Lower lobe of right lung (tissue), 2 donors: ENCODE results near the gene TMEM205. TPM values are rescaled to one million over a fixed set of nuclear protein-coding genes. Genes with fewer than 3 reads are reported as not detected.
"Not testable (repeated sequence)": the region's sequence is repeated elsewhere in the genome, so short reads cannot be mapped to it uniquely, and the experiment has no call there.

Experiments used
- ATAC-seq, 2 donors: fragments of 200-7000 bp; cut with Tn5 transposase; one replicate each; pipeline ENCODE4 v1.9.1; 2020 to 2022; ENCODE audit warnings: mild to moderate bottlenecking in 2 of 2, moderate library complexity in 2 of 2
- DNase-seq: peaks from one replicate; pipeline ENCODE4 v3.0.0-alpha.2; 2020
- H3K27ac ChIP-seq: fragments of 200-600 bp; one replicate; pipeline ENCODE4 v1.8.0; 2022
- H3K27me3 ChIP-seq: fragments of 200-600 bp; one replicate; pipeline ENCODE4 v1.8.0; 2022; ENCODE audit warnings: low read depth
- H3K36me3 ChIP-seq: fragments of 200-600 bp; one replicate; pipeline ENCODE4 v1.8.0; 2022; ENCODE audit warnings: mild to moderate bottlenecking
- H3K4me1 ChIP-seq: fragments of 200-600 bp; one replicate; pipeline ENCODE4 v1.8.0; 2022
- H3K4me3 ChIP-seq: fragments of 200-600 bp; one replicate; pipeline ENCODE4 v1.8.0; 2022; ENCODE audit warnings: mild to moderate bottlenecking
- H3K9me3 ChIP-seq: fragments of 200-600 bp; one replicate; pipeline ENCODE4 v1.8.0; 2022
- intact Hi-C: fragments of 100-400 bp; cut with DNase I; formaldehyde crosslinking; loops from one replicate; pipeline ENCODE4 v1.11.0; 2022
- total RNA-seq: library from RNA; stranded (reverse); fragmentation: NEBNext Ultra II Directional; extraction: Animal tissue kit (Norgen Biotek cat#: 25700); gene quantifications from one replicate; pipeline ENCODE4 v1.2.1, GENCODE V29; 2021
- TF ChIP-seq, protein P1 (sequence below): fragments of 200-600 bp; IDR thresholded peaks from one replicate; pipeline ENCODE4 v1.8.0; 2022; ENCODE audit warnings: antibody characterized with exemption, mild to moderate bottlenecking
- donor health status: DM: no; HTN: yes; CAD: no; lungs with severe emphysema.

Gene TMEM205
- total RNA-seq, 1 donor from 2014 or later = 65.7 TPM

DNA sequence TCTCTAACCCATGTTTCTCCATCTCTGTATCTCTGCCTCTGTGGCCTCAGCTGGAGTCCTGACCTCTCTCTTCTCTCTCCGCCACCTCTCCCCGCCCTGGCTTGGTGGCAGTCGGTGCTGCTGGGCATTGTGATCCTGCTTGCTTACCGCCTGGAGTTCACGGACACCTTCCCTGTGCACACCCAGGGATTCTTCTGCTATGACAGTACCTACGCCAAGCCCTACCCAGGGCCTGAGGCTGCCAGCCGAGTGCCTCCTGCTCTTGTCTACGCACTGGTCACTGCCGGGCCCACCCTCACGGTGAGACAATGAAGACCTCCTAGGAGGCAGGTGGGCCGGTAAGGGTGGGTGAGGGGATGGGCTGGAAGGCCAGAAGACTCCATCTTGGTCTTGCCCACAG, 13.4 kb upstream of the TMEM205 start:
- TF ChIP-seq, protein P1, sequence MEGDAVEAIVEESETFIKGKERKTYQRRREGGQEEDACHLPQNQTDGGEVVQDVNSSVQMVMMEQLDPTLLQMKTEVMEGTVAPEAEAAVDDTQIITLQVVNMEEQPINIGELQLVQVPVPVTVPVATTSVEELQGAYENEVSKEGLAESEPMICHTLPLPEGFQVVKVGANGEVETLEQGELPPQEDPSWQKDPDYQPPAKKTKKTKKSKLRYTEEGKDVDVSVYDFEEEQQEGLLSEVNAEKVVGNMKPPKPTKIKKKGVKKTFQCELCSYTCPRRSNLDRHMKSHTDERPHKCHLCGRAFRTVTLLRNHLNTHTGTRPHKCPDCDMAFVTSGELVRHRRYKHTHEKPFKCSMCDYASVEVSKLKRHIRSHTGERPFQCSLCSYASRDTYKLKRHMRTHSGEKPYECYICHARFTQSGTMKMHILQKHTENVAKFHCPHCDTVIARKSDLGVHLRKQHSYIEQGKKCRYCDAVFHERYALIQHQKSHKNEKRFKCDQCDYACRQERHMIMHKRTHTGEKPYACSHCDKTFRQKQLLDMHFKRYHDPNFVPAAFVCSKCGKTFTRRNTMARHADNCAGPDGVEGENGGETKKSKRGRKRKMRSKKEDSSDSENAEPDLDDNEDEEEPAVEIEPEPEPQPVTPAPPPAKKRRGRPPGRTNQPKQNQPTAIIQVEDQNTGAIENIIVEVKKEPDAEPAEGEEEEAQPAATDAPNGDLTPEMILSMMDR = no peak
- Histone ChIP-seq H3K27ac (no peak overlapping the region), H3K36me3 (peaks cover 32% of the 10 kb centered on the region), H3K9me3 (no peaks in the 10 kb centered on the region), H3K27me3 (no peaks in the 10 kb centered on the region), H3K4me1 (peaks cover 14% of the 10 kb centered on the region), H3K4me3 (no peak overlapping the region)
- intact Hi-C loops = no loop called here
- ATAC-seq = no peak
- no peak for DNase-seq

DNA sequence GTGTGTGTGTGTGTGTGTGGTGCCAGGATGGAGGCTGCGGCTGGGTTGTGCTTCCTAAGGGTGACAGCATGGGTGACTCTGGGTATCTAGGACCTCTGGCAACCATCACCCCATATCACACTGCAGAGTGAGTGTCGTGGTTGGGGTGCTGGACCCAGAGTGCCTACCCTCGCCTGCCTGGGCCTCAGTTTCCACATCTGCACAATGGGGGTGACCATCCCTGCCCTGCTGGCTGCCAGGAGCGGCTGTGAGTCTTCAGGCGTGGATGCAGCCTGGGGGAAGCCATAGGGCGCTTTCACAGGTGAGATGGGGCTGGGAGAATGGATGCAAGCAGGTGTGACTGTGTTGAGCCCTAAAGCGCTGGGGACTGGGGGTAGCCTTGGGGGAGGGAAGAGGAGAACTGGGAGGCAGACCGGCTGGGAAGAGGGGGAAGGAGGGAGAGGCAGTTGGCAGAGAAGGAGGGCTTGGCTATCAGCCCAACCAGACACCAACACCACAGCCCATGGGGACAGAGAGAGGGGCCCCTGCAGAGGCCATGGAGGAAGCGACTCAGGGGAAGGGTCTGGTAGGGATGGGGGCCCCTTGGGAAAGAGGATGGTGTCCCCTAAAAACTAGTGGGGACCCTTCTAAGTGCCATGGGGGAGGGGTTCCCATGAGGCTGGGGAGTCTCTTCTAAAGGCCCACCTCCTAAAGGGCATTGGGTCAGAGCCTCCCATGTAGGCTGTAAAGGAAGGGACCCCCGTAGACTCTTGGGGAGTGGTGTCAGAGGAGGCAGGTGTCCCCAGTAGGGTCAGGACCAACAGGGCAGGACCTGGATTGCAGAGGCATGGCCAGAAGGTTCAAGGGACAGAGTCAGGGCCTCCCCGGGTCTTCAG, 10.8 kb upstream of the TMEM205 start:
- Histone ChIP-seq H3K27ac (no peak overlapping the region), H3K4me3 (no peak overlapping the region), H3K9me3 (no peaks in the 10 kb centered on the region), H3K4me1 (peaks cover 14% of the 10 kb centered on the region), H3K36me3 (peaks cover 10% of the 10 kb centered on the region), H3K27me3 (no peaks in the 10 kb centered on the region)
- DNase-seq (no peak), ATAC-seq (no peak)
- intact Hi-C loops = no loop called here
- TF ChIP-seq, protein P1 = no peak

DNA sequence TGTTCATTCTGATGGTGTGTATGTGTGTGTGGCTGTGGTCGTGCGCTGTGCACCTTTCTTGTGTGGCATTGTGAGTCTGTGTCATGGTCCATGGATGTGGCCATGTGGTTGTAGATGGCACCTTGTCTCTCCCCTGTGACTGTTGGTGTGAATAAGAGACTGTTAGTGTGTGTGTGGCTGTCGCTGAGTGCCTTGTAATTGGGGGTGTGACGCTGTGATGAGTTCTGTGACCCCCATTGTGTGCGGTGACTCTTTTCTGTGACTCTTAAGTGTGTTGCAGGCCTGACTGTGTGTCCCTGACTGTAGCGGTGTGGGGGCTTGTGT, 10.0 kb upstream of the TMEM205 start:
- Histone ChIP-seq H3K4me1 (peaks cover 9% of the 10 kb centered on the region), H3K27ac (no peak overlapping the region), H3K4me3 (peak overlapping the region; percentile 60), H3K27me3 (no peaks in the 10 kb centered on the region), H3K9me3 (no peaks in the 10 kb centered on the region), H3K36me3 (peaks cover 8% of the 10 kb centered on the region)
- TF ChIP-seq, protein P1 = no peak
- intact Hi-C loops = no loop called here
- DNase-seq (no peak), ATAC-seq (no peak)

DNA sequence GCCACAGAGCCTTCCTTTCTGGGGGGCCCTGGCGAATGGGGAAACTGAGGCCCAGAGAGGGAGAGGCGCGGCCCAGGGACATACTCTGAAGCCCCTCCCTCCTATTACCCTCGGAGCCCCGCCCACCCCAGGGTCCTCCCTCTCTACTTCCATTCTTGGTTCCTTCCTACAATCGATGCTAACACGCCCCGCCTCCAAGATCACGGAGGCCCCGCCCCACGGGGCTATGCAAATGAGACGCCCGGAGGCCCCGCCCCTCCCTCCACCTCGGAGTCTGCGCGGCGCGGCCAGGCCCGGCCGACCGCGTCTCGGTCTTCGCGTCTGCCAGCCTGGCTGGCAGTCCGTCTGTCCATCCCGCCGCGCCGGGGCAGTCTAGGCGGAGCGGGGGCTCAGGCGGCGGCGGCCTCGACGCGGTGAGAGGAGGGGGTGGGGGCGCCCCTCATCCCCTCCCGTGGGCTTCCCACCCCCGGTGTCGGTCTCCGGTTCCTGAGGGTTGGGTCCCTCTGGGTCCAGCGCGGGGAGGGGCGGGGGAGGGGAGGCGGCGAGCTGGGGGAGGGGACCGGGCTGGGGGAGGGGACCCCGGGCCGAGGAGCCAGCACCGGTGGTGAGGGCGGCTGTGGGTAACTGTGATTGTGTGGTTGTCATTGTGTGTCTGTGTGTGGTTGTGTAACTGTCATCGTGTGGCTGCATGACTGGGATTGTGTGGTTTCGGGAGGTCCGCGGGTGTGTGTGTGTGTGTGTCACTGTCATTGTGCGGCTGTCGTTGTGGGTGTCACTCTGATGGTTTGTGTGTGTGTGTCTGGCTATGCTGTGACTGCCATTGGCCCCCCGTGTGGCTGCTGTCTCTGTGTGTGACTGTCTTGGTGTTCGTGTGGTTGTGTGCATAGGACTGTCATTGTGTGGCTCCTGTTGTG, 9.3 kb upstream of the TMEM205 start, which contains the start of gene PLPPR2:
Gene PLPPR2 (plus strand): TSS at position 273 of the 914 bp plus-strand sequence. CDS start 2,242 bp downstream, outside the sequence.
- intact Hi-C loops = no loop called here
- H3K36me3 ChIP-seq = peaks cover 8% of the 10 kb centered on the region
- TF ChIP-seq, protein P1 = no peak
- peak within 1 kb of the TSS; percentile 60 for H3K4me3 ChIP-seq
- peak within 1 kb of the TSS; percentile 41 for H3K27ac ChIP-seq
- H3K27me3 ChIP-seq = no peaks in the 10 kb centered on the region
- H3K9me3 ChIP-seq = no peaks in the 10 kb centered on the region
- ATAC-seq (peak; percentile 94 to 95), DNase-seq (peak; percentile 96)
- peaks cover 9% of the 10 kb centered on the region for H3K4me1 ChIP-seq

DNA sequence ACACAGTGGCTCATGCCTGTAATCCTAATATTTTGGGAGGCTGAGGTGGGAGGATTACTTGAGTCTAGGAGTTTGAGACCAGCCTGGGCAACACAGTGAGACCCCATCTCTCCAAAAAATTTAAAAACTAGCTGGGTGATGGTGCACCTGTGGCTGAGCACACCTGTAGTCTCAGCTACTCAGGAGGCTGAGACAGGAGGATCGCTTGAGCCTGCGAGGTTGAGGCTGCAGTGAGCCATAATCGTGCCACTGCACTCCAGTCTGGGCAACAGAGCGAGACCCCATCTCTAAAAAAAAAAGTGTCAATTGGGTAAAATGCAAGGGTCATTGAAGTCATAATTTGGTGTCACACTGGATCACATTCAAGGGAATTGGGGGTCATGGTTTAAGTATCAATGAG, 8.0 kb upstream of the TMEM205 start:
- ATAC-seq, H3K27me3 ChIP-seq, H3K27ac ChIP-seq, intact Hi-C loops, H3K36me3 ChIP-seq, H3K4me1 ChIP-seq, H3K9me3 ChIP-seq, H3K4me3 ChIP-seq, DNase-seq: not testable (repeated sequence)
